Measurements from ENCODE around the gene VIPAS39. TPM values are rescaled to one million over a fixed set of nuclear protein-coding genes. Genes with fewer than 3 reads are reported as not detected.

VIPAS39 gene
- total and polyA plus RNA-seq, 12 donors, result 11.2 to 36.3 (median 18.9) TPM

- Histone ChIP-seq H3K4me1 (replicated peaks in 1 of 2) (peaks cover 5 to 17% of the 10 kb centered on the region in 2 donors), H3K36me3 (replicated peaks in 1 of 2) (no peaks in the 10 kb centered on the region), H3K27me3 (peaks cover 6% of the 10 kb centered on the region), H3K27ac (no peak overlapping the region), H3K9me3 (replicated peaks in 1 of 3) (no peaks in the 10 kb centered on the region), H3K4me3 (no peak overlapping the region)
- 80 to 81% (median 81%) methylated on average over 11 of the region's 11 CpGs for WGBS, 4 donors
- no peak for DNase-seq
- intact Hi-C loops (cut with DNase I), result no loop called here
- no peak for TF ChIP-seq CTCF (IDR thresholded peaks at IDR 0.05)
Observed at GRCh38 chr14:77502109-77502782, 44.8 kb upstream of the VIPAS39 start.

GRCh38 chr14:77498984-77499527, 41.7 kb upstream of the VIPAS39 start:
- peak in 1 of 7 donors; percentile 39 for DNase-seq
- no peak for TF ChIP-seq POLR2A (IDR thresholded peaks at IDR 0.05)
- no peak for TF ChIP-seq CTCF (IDR thresholded peaks at IDR 0.05)

GRCh38 chr14:77498120-77498979, 40.9 kb upstream of the VIPAS39 start, which contains the start of gene ISM2:
TSS of gene ISM2 (minus strand) at chr14:77498816. CDS start at chr14:77498793, 23 bp downstream.
- Histone ChIP-seq H3K4me1 (replicated peaks in 1 of 2) (peaks cover 5 to 17% of the 10 kb centered on the region in 2 donors), H3K27ac (no peak within 1 kb of the TSS), H3K9me3 (replicated peaks in 1 of 3) (no peaks in the 10 kb centered on the region), H3K36me3 (replicated peaks in 1 of 2) (no peaks in the 10 kb centered on the region), H3K27me3 (peaks cover 6% of the 10 kb centered on the region), H3K4me3 (peak within 1 kb of the TSS in 2 of 4 donors; percentile 13 to 74)
- DNase-seq, result peak; percentile 40 to 60 (median 52)
- 3 to 12% (median 4%) methylated on average over 12 to 104 of the region's 104 CpGs for WGBS, 4 donors
- TF ChIP-seq POLR2A (IDR thresholded peaks at IDR 0.05) (no peak), CTCF (IDR thresholded peaks at IDR 0.05) (no peak)
- intact Hi-C loops (cut with DNase I), result no loop called here

More at GRCh38 chr14:77498984-77499527, 41.7 kb upstream of the VIPAS39 start:
- H3K27ac ChIP-seq, result no peak overlapping the region
- H3K36me3 ChIP-seq (replicated peaks in 1 of 2), result no peaks in the 10 kb centered on the region
- H3K4me3 ChIP-seq, result peak overlapping the region in 2 of 4 donors; percentile 13 to 74
- no peaks in the 10 kb centered on the region for H3K9me3 ChIP-seq (replicated peaks in 1 of 3)
- peaks cover 5 to 17% of the 10 kb centered on the region in 2 donors for H3K4me1 ChIP-seq (replicated peaks in 1 of 2)
- intact Hi-C loops (cut with DNase I), result no loop called here
- peaks cover 6% of the 10 kb centered on the region for H3K27me3 ChIP-seq
- 5 to 47% (median 8%) methylated on average over 5 to 53 of the region's 53 CpGs for WGBS, 4 donors

DNA sequence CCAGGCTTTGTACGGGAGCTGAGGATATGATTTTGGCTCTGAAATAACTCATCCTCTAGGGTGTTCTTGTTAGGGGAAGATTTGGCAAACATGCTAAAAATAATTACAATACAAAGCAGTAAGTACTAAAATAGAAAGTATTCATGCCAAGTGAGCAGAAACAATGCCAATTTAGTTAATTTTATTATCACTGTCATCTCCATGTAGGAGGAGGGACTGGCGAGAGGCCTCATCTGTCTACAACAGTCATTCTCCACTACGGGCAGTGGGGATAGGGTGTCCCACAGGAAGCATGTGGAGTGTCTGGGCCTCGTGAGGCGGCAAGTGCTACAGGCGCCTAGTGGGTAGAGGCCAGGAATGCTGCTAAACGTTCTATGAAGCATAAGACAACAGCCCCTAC, 37.9 kb upstream of the VIPAS39 start:
- no peak for DNase-seq
- 60 to 71% (median 65%) methylated on average over 7 of the region's 7 CpGs for WGBS, 4 donors

More for the DNA sequence above, 37.9 kb upstream of the VIPAS39 start:
- H3K36me3 ChIP-seq (replicated peaks in 1 of 2), result no peaks in the 10 kb centered on the region
- intact Hi-C loops (cut with DNase I), result no loop called here
- H3K4me1 ChIP-seq (replicated peaks in 1 of 2), result peaks cover 5 to 17% of the 10 kb centered on the region in 2 donors
- H3K9me3 ChIP-seq (replicated peaks in 1 of 3), result no peaks in the 10 kb centered on the region
- H3K4me3 ChIP-seq, result no peak overlapping the region
- no peak overlapping the region for H3K27ac ChIP-seq
- TF ChIP-seq POLR2A (IDR thresholded peaks at IDR 0.05) (no peak), CTCF (IDR thresholded peaks at IDR 0.05) (no peak)
- H3K27me3 ChIP-seq, result peaks cover 6% of the 10 kb centered on the region
